AG04449 (cell line): ENCODE results near the gene KCNQ1.

Source experiments
- CTCF ChIA-PET: fragments of 350-600 bp; formaldehyde crosslinking; extraction: SDS; loops from one replicate; lab custom pipeline; 2021; ENCODE audit warnings: antibody characterized with exemption; lab: Yijun Ruan, JAX
- POLR2A ChIA-PET: fragments of 400-600, 350-600 bp; formaldehyde crosslinking; extraction: SDS; loops from one replicate; lab custom pipeline; 2020; ENCODE audit warnings: antibody characterized with exemption, inconsistent platforms; lab: Yijun Ruan, JAX
- DNase-seq: peaks from one replicate; pipeline ENCODE4 v3.0.0-alpha.2; 2010; ENCODE audit warnings: low read depth, low spot score
- H3K4me3 ChIP-seq: 2 replicates; pipeline ENCODE4 v1.5.1; 2011; ENCODE audit warnings: low read depth, mild to moderate bottlenecking, control low read depth, low read length
- TF ChIP-seq, protein P1 (sequence below): IDR thresholded peaks from one replicate; pipeline ENCODE4 v1.5.1; 2011; ENCODE audit warnings: mild to moderate bottlenecking, moderate library complexity, low read length, control low read depth, inconsistent platforms; ENCODE audit not compliant: insufficient read depth; ENCODE audit errors: missing control alignments

The KCNQ1 gene

DNA sequence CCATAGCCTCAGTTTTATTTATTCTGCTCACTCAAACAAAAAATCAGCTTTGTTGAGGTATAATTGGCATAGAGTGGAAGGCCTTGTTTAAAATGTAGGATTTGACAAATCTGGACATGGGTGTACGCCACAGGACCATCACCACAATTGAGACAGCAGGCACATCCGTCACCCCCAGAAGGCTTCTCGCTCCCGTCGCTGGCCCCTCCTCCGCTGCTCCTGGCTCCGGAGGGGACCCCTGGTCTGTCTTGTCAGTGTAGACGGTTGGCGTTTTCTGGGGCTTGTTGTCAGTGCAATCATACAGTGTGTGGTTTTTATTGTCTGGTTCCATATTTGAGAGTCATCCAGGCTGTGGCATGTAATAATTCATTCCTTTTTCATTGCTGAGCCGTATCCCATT lies 97.6 kb downstream of the KCNQ1 start:
- ChIA-PET POLR2A (no interaction called here), CTCF (interaction anchor here (0.6 kb wide), 1 partner anchor 10 kb away, joined by 3 read pairs; no protein-coding TSS in a partner anchor)
- no peak for DNase-seq
- H3K4me3 ChIP-seq = no peak overlapping the region
- TF ChIP-seq, protein P1, sequence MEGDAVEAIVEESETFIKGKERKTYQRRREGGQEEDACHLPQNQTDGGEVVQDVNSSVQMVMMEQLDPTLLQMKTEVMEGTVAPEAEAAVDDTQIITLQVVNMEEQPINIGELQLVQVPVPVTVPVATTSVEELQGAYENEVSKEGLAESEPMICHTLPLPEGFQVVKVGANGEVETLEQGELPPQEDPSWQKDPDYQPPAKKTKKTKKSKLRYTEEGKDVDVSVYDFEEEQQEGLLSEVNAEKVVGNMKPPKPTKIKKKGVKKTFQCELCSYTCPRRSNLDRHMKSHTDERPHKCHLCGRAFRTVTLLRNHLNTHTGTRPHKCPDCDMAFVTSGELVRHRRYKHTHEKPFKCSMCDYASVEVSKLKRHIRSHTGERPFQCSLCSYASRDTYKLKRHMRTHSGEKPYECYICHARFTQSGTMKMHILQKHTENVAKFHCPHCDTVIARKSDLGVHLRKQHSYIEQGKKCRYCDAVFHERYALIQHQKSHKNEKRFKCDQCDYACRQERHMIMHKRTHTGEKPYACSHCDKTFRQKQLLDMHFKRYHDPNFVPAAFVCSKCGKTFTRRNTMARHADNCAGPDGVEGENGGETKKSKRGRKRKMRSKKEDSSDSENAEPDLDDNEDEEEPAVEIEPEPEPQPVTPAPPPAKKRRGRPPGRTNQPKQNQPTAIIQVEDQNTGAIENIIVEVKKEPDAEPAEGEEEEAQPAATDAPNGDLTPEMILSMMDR = no peak

DNA sequence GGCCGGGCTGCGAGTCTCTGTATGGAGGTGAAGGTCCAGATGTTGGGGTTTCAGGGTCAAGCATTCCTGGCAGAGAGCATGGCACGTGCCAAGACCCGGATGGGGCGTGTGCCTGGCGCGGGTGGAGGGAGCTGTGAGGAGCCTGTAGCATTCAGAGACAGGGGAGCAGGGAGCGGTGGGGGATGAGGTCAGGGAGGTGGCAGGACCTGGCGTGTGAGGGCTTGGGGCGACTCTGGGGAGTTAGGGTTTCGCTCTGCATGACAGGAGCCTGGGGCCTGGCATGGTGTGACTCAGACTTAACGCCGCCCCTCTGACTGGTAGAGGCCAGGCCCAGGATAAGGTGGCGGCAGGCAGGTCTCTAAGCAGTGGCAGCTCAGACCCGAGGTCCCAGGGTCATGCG lies 103.0 kb downstream of the KCNQ1 start:
- ChIA-PET POLR2A (no interaction called here), CTCF (interaction anchor here (1.4 kb wide), 1 partner anchor 16 kb away, joined by 5 read pairs; no protein-coding TSS in a partner anchor)
- TF ChIP-seq, protein P1 = no peak
- no peak overlapping the region for H3K4me3 ChIP-seq
- no peak for DNase-seq

DNA sequence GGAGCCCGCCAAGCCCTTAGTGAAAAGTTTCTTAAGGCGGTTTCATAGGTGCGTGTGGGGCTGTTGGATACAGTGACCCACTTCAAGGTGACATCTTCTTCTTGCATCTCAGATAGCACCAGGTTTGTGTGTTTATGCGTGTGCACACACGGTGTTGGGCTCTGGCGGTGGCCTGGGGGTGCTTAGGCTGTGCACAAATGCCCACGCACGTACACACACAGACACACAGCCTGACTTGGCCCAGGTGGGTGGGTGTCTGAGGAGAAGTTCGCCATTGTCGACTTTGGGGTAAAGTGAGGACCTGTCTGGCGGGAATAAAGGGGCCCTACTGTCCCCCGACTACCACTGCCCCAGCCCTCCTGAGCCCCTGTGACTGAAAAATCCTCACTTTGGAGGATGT lies 103.8 kb downstream of the KCNQ1 start:
- CTCF ChIA-PET = no interaction called here
- POLR2A ChIA-PET = no interaction called here
- TF ChIP-seq, protein P1 = no peak
- DNase-seq = no peak
- H3K4me3 ChIP-seq = no peak overlapping the region

DNA sequence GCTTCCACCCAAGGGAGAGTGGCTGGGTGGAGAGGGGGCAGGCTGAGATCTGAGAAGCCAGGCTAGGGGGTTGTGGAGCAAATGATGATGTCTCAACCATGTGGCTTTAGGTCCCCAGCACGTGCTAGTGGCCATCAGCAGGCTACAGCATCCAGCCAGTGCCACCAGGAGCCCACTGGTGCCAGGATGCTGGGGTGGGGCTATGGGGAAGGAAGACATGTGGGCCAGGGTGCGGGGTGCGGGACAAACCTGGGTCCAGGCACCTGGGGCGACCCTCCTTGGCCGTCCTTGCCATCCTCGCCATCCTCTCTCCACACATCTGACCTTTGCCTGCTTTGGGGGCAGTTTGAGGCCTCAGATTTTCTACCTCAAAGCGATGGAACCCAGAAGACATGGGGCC lies 104.3 kb downstream of the KCNQ1 start:
- DNase-seq = no peak
- ChIA-PET POLR2A (no interaction called here), CTCF (no interaction called here)
- no peak overlapping the region for H3K4me3 ChIP-seq
- TF ChIP-seq, protein P1 = no peak

DNA sequence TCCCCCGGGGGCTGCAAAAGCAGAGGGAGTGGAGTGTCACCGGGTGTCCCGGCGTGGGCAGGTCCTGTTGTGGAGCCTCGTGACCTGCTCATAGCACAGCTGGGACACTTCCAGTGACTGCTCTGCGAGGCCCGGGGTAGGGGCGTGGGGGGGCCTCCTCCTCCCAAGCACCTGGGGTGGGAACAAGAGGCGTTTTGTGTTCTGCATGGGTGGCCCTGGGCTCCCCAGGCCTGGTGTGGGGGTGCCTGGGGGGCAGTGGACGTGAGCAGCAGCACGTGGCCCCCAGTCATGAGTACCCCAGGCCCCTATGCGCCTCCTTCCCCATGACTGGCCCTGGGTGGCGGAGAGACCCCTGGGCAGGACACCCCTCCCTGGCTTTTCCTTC lies 104.7 kb downstream of the KCNQ1 start:
- TF ChIP-seq, protein P1 = no peak
- no peak for DNase-seq
- ChIA-PET POLR2A (no interaction called here), CTCF (interaction anchor here (1.5 kb wide), 1 partner anchor 338 kb away, joined by 4 read pairs; no protein-coding TSS in a partner anchor)
- H3K4me3 ChIP-seq = no peak overlapping the region

DNA sequence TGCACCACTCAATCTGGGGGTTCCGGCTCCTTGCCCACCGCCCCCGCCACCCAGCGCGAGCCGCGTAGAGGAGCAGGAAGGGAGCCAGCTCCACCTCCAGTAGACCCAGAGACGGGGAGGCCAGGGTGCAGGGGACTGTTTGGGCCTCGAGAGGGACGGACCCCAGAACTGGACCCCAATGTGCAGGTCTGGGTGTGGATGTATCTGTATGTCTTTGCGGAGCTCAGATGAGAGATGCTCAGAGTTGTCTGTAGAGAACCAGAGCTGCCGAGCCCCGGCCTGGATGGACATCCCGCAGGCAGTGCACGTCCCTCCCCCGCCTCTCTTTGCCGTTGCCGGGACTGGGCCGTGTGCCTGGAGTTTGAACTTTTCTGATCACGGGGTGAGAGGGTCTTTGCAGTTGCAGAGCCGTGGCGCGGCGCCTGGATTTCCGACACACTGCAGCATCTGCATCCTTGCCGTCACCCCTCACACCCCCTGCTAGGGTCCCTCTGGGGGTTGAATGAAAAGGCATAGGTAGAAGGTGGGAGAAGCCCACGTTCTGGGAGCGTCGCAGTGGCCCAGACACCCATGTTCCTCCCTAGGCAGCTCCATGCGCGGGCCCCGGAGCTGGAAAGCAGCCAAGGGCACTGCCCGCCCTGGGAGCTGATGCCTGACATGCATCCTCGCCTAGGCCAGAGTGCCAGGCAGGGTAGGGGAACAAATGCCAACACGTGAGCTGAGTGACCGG lies 105.2 kb downstream of the KCNQ1 start:
- POLR2A ChIA-PET = no interaction called here
- CTCF ChIA-PET = interaction anchor here (1.5 kb wide), 2 partner anchors 17 to 338 kb away, joined by 4 read pairs; no protein-coding TSS in a partner anchor
- DNase-seq = no peak
- TF ChIP-seq, protein P1 = no peak
- no peak overlapping the region for H3K4me3 ChIP-seq
